NCI-H2107 (cell line): ENCODE data around the gene CLIP4.
"Not testable (repeated sequence)": the region's sequence is repeated elsewhere in the genome, so short reads cannot be mapped to it uniquely, and the experiment has no call there.

Experiments
- DNase-seq: peaks from one replicate; lab custom pipeline; 2025; lab: John Stamatoyannopoulos, UW

The CLIP4 gene

GRCh38 chr2:29100564-29100963 lies 14.7 kb upstream of the CLIP4 start:
- no peak for DNase-seq

- DNase-seq = no peak
Observed at GRCh38 chr2:29104688-29105087, 10.5 kb upstream of the CLIP4 start.

GRCh38 chr2:29105375-29105774 lies 9.8 kb upstream of the CLIP4 start:
- DNase-seq = no peak

GRCh38 chr2:29106256-29106655 lies 9.0 kb upstream of the CLIP4 start:
- no peak for DNase-seq

GRCh38 chr2:29106980-29107388 lies 8.2 kb upstream of the CLIP4 start:
- DNase-seq = peak; percentile 56

GRCh38 chr2:29107547-29107946 lies 7.7 kb upstream of the CLIP4 start:
- DNase-seq = not testable (repeated sequence)

- DNase-seq = no peak
Observed at GRCh38 chr2:29108225-29108624, 7.0 kb upstream of the CLIP4 start.

- no peak for DNase-seq
Observed at GRCh38 chr2:29109246-29109645, 6.0 kb upstream of the CLIP4 start.

- no peak for DNase-seq
Observed at GRCh38 chr2:29110916-29111535, 4.2 kb upstream of the CLIP4 start.

GRCh38 chr2:29112379-29112778 lies 2.8 kb upstream of the CLIP4 start:
- DNase-seq = no peak

GRCh38 chr2:29113027-29113686 lies 2.1 kb upstream of the CLIP4 start:
- DNase-seq = no peak

GRCh38 chr2:29113891-29114321 lies 1.3 kb upstream of the CLIP4 start:
- DNase-seq = peak; percentile 49

GRCh38 chr2:29114586-29114945 lies 649 bp upstream of the CLIP4 start:
- DNase-seq = no peak

- DNase-seq = no peak
Observed at GRCh38 chr2:29115797-29116781, 874 bp downstream of the CLIP4 start.

- DNase-seq = no peak
Observed at GRCh38 chr2:29117636-29118303, 2.6 kb downstream of the CLIP4 start.

- DNase-seq = no peak
Observed at GRCh38 chr2:29119211-29119610, 4.0 kb downstream of the CLIP4 start.

- DNase-seq = no peak
Observed at GRCh38 chr2:29120846-29121245, 5.6 kb downstream of the CLIP4 start.

- DNase-seq = no peak
Observed at GRCh38 chr2:29123617-29124349, 8.6 kb downstream of the CLIP4 start.

GRCh38 chr2:29124504-29124903 lies 9.3 kb downstream of the CLIP4 start:
- no peak for DNase-seq

GRCh38 chr2:29129586-29130281 lies 14.5 kb downstream of the CLIP4 start:
- DNase-seq = no peak

- no peak for DNase-seq
Observed at GRCh38 chr2:29130295-29130694, 15.1 kb downstream of the CLIP4 start.
